Measurements from ENCODE around the gene DHRS7B. TPM values are rescaled to one million over a fixed set of nuclear protein-coding genes. Genes with fewer than 3 reads are reported as not detected.
A peak's percentile ranks its signal among the peaks of the same experiment; 100 is the strongest.
"Not testable (repeated sequence)": the region's sequence is repeated elsewhere in the genome, so short reads cannot be mapped to it uniquely, and the experiment has no call there.

DHRS7B gene
- polyA plus RNA-seq, 10 donors, result 20.1 to 29.2 (median 23.7) TPM

- DNase-seq, result no peak
Observed at GRCh38 chr17:21176773-21177395, 50.1 kb downstream of the DHRS7B start.

GRCh38 chr17:21177401-21177800 lies 50.6 kb downstream of the DHRS7B start:
- DNase-seq, result no peak

GRCh38 chr17:21177854-21178600 lies 51.3 kb downstream of the DHRS7B start:
- no peak for DNase-seq

- DNase-seq, result no peak
Observed at GRCh38 chr17:21183468-21183867, 56.7 kb downstream of the DHRS7B start.

GRCh38 chr17:21184570-21184969 lies 57.8 kb downstream of the DHRS7B start:
- no peak for DNase-seq

GRCh38 chr17:21185061-21185460 lies 58.3 kb downstream of the DHRS7B start:
- DNase-seq, result no peak

GRCh38 chr17:21186399-21187187 lies 59.8 kb downstream of the DHRS7B start:
- no peak for DNase-seq

GRCh38 chr17:21189361-21189760 lies 62.6 kb downstream of the DHRS7B start:
- no peak for DNase-seq

GRCh38 chr17:21190078-21190477 lies 63.3 kb downstream of the DHRS7B start:
- DNase-seq, result no peak

- DNase-seq, result no peak
Observed at GRCh38 chr17:21191698-21192097, 64.9 kb downstream of the DHRS7B start.

GRCh38 chr17:21192414-21192813 lies 65.7 kb downstream of the DHRS7B start:
- DNase-seq, result not testable (repeated sequence)

- DNase-seq, result no peak
Observed at GRCh38 chr17:21193031-21193430, 66.3 kb downstream of the DHRS7B start.

GRCh38 chr17:21194226-21194625 lies 67.5 kb downstream of the DHRS7B start:
- peak; percentile 36 to 75 (median 48) for DNase-seq

- DNase-seq, result peak; percentile 73 to 91 (median 85)
Observed at GRCh38 chr17:21194703-21195102, 67.9 kb downstream of the DHRS7B start.

GRCh38 chr17:21196126-21196525 lies 69.4 kb downstream of the DHRS7B start:
- no peak for DNase-seq

GRCh38 chr17:21198411-21198810 lies 71.6 kb downstream of the DHRS7B start:
- DNase-seq, result no peak

- DNase-seq, result no peak
Observed at GRCh38 chr17:21199311-21199710, 72.5 kb downstream of the DHRS7B start.

- DNase-seq, result no peak
Observed at GRCh38 chr17:21199856-21200255, 73.1 kb downstream of the DHRS7B start.

- no peak for DNase-seq
Observed at GRCh38 chr17:21200590-21201297, 74.0 kb downstream of the DHRS7B start.

- no peak for DNase-seq
Observed at GRCh38 chr17:21201298-21201595, 74.5 kb downstream of the DHRS7B start.

- DNase-seq, result no peak
Observed at GRCh38 chr17:21201874-21202273, 75.1 kb downstream of the DHRS7B start.

- DNase-seq, result no peak
Observed at GRCh38 chr17:21202512-21202911, 75.7 kb downstream of the DHRS7B start.

Measured in muscle of back (tissue), 11 donors.